Measurements from ENCODE around the gene BCAS3. TPM values are rescaled to one million over a fixed set of nuclear protein-coding genes. Genes with fewer than 3 reads are reported as not detected.

BCAS3 gene
- total RNA-seq, 1 donor from 2014 or later = 30.5 TPM

GRCh38 chr17:60900688-60901087 is 223.0 kb downstream of the BCAS3 start:
- Mint-ChIP-seq H3K27ac (ENCODE audit: unreplicated experiment) (no peak overlapping the region), H3K4me1 (no peaks in the 10 kb centered on the region)

GRCh38 chr17:60901242-60901641 is 223.6 kb downstream of the BCAS3 start:
- no peaks in the 10 kb centered on the region for H3K4me1 Mint-ChIP-seq
- no peak overlapping the region for H3K27ac Mint-ChIP-seq (ENCODE audit: unreplicated experiment)
- no peak overlapping the region for H3K4me3 Mint-ChIP-seq
- H3K27me3 Mint-ChIP-seq (ENCODE audit: low read depth) = no peaks in the 10 kb centered on the region
- peaks cover 9% of the 10 kb centered on the region for H3K9me3 Mint-ChIP-seq
- DNase-seq (ENCODE audit: low read depth, low spot score) = no peak
- no peak for TF ChIP-seq CTCF (conservative IDR thresholded peaks at IDR 0.05)
- H3K36me3 Mint-ChIP-seq (ENCODE audit: low read depth) = peaks cover 12% of the 10 kb centered on the region

More at GRCh38 chr17:60900688-60901087, 223.0 kb downstream of the BCAS3 start:
- peaks cover 15% of the 10 kb centered on the region for H3K36me3 Mint-ChIP-seq (ENCODE audit: low read depth)
- H3K4me3 Mint-ChIP-seq = no peak overlapping the region
- DNase-seq (ENCODE audit: low read depth, low spot score) = no peak
- H3K9me3 Mint-ChIP-seq = peaks cover 9% of the 10 kb centered on the region
- TF ChIP-seq CTCF (conservative IDR thresholded peaks at IDR 0.05) = no peak
- no peaks in the 10 kb centered on the region for H3K27me3 Mint-ChIP-seq (ENCODE audit: low read depth)

GRCh38 chr17:60901806-60902205 is 224.2 kb downstream of the BCAS3 start:
- TF ChIP-seq CTCF (conservative IDR thresholded peaks at IDR 0.05) = no peak
- peaks cover 8% of the 10 kb centered on the region for H3K36me3 Mint-ChIP-seq (ENCODE audit: low read depth)
- no peaks in the 10 kb centered on the region for H3K4me1 Mint-ChIP-seq
- H3K27ac Mint-ChIP-seq (ENCODE audit: unreplicated experiment) = no peak overlapping the region
- H3K9me3 Mint-ChIP-seq = peaks cover 8% of the 10 kb centered on the region
- DNase-seq (ENCODE audit: low read depth, low spot score) = no peak
- no peak overlapping the region for H3K4me3 Mint-ChIP-seq
- H3K27me3 Mint-ChIP-seq (ENCODE audit: low read depth) = no peaks in the 10 kb centered on the region

GRCh38 chr17:60902399-60902798 is 224.7 kb downstream of the BCAS3 start:
- H3K4me1 Mint-ChIP-seq = peaks cover 3% of the 10 kb centered on the region
- H3K4me3 Mint-ChIP-seq = no peak overlapping the region
- no peaks in the 10 kb centered on the region for H3K27me3 Mint-ChIP-seq (ENCODE audit: low read depth)
- peaks cover 2% of the 10 kb centered on the region for H3K9me3 Mint-ChIP-seq
- H3K36me3 Mint-ChIP-seq (ENCODE audit: low read depth) = peaks cover 3% of the 10 kb centered on the region
- no peak for TF ChIP-seq CTCF (conservative IDR thresholded peaks at IDR 0.05)
- DNase-seq (ENCODE audit: low read depth, low spot score) = no peak
- no peak overlapping the region for H3K27ac Mint-ChIP-seq (ENCODE audit: unreplicated experiment)

- DNase-seq (ENCODE audit: low read depth, low spot score) = no peak
- no peak overlapping the region for H3K27ac Mint-ChIP-seq (ENCODE audit: unreplicated experiment)
- no peaks in the 10 kb centered on the region for H3K27me3 Mint-ChIP-seq (ENCODE audit: low read depth)
- H3K4me3 Mint-ChIP-seq = no peak overlapping the region
- no peak for TF ChIP-seq CTCF (conservative IDR thresholded peaks at IDR 0.05)
- H3K9me3 Mint-ChIP-seq = no peaks in the 10 kb centered on the region
- no peaks in the 10 kb centered on the region for H3K36me3 Mint-ChIP-seq (ENCODE audit: low read depth)
- peaks cover 9% of the 10 kb centered on the region for H3K4me1 Mint-ChIP-seq
Observed at GRCh38 chr17:60904582-60904981, 226.9 kb downstream of the BCAS3 start.

- no peak for DNase-seq (ENCODE audit: low read depth, low spot score)
- H3K27me3 Mint-ChIP-seq (ENCODE audit: low read depth) = no peaks in the 10 kb centered on the region
- TF ChIP-seq CTCF (conservative IDR thresholded peaks at IDR 0.05) = no peak
- no peak overlapping the region for H3K27ac Mint-ChIP-seq (ENCODE audit: unreplicated experiment)
- H3K4me1 Mint-ChIP-seq = peaks cover 9% of the 10 kb centered on the region
- no peaks in the 10 kb centered on the region for H3K36me3 Mint-ChIP-seq (ENCODE audit: low read depth)
- H3K9me3 Mint-ChIP-seq = no peaks in the 10 kb centered on the region
- no peak overlapping the region for H3K4me3 Mint-ChIP-seq
Observed at GRCh38 chr17:60905709-60906108, 228.1 kb downstream of the BCAS3 start.
